NCI-H1436 (cell line): ENCODE data around the gene GJD3.
"Not testable (repeated sequence)": the region's sequence is repeated elsewhere in the genome, so short reads cannot be mapped to it uniquely, and the experiment has no call there.

ENCODE experiments used
- DNase-seq: peaks from one replicate; lab custom pipeline; 2025; lab: John Stamatoyannopoulos, UW

Gene GJD3, protein sequence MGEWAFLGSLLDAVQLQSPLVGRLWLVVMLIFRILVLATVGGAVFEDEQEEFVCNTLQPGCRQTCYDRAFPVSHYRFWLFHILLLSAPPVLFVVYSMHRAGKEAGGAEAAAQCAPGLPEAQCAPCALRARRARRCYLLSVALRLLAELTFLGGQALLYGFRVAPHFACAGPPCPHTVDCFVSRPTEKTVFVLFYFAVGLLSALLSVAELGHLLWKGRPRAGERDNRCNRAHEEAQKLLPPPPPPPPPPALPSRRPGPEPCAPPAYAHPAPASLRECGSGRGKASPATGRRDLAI

DNA sequence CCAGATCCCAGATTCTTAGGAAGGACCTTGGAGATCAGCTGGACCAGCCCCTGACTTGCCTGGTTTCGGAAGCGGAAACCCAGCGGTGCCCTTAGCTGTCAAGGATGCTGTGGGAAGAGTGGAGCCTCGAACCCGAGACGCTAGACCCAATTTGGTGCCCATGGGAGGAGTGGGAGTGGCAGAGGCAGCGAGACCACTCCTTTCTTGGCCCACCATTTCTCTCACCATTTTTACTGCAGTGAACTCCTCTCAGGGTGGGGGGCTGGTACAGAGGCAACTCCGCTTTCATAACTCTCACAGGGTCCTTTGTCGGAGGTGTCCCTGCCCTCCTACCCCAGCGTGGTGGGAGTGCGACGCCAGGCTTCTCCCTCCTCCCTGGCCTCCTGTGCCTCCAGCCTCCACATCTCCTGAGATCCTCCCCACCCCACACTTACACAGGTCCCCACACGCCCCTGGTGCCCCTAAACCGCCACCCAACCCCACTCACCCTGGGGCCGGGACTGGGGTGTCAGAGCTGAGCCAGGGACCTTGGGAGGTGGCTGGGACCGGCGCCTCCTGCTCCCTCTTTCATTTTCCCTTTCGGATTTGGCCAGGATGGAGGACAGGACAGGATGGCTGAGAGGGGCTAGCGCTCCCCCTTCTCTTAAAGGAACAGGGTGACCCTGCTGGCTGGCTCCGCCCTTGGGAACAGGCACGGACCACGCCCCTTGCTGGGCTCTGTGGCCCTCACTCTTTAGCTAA is at the start of gene GJD3:
TSS of gene GJD3 (minus strand) at position 617 of the 741 bp plus-strand sequence. CDS start 922 bp downstream, outside the sequence.
- DNase-seq, result no peak

DNA sequence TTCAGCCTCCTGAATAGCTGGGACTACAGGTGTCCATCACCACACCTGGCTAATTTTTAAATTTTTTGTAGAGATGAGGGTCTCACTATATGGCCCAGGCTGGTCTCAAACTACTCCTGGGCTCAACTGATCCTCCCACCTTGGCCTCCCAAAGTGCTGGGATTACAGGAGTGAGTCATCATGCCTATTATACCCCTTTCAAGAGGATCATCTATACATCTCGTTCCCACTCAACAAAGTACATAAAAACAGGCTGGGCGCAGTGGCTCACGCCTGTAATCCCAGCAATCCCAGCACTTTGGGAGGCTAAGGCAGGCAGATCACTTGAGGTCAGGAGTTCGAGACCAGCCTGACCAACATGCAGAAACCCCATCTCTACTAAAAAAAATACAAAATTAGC is 49.8 kb upstream of the GJD3 start:
- DNase-seq, result not testable (repeated sequence)

DNA sequence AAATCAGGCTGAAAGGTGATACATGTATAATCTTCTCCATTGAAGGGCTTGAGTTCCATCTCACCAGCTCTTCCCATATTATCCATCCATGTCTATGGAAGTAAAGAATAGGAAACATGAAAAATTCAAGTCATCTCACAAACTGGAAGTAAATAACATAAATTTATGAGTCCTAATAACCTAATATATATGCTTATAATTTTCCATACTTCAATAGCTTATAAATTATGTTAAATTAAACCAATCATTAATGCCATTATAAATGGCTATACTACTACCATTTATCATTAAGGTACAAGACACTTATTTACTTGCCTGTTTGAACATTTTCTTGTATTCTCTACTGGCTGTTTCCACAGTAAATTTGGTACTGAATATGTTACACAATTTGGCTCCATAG is 48.3 kb upstream of the GJD3 start:
- no peak for DNase-seq

DNA sequence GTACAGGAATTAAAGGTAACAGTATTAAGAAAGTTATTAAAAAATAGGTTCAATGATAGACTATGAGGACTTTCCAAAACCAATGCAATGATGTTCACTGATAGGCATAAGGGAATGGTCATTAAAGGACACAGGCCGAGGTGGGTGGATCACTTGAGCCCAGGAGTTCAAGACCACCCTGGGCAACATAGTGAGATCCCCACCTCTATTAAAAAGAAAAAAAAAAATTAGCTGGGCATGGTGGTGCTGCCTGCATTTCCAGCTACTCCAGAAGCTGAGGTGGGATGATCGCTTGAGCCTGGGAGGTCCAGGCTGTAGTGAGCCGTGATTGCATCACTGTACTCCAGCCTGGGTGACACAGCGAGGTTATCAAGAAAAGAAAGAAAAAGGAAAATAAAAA is 47.3 kb upstream of the GJD3 start:
- no peak for DNase-seq

DNA sequence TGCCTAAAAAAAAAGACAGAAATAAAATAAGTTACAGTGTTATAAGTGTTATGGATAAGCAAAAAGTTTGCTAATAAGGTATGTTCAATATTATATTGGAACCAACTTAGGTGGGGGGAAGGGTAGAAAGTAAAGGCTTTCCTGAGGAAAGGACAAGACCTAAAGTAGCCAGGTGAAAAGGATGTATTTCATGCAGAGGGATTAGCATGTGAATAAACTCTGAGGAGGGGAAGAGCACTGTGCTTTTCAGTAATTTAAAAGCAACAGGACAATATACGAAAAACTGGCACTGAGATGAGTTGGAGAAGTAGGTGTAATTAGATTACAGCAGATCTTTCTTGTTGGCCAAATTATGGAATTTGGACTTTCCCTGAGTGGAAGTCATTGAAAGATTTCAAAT is 45.5 kb upstream of the GJD3 start:
- no peak for DNase-seq

DNA sequence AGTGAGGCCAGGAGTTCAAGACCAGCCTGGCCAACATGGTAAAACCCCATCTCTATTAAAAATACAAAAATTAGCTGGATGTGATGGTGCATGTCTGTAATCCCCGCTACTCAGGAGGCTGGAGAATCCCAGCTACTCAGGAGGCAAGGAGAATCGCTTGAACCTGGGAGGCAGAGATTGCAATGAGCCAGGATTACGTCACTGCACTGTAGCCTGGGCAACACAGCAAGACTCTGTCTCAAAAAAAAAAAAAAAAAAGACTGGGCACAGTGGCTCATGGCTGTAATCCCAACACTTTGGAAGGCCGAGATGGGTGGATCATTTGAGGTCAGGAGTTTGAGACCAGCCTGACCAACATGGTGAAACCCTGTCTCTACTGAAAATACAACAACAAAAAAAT is 45.0 kb upstream of the GJD3 start:
- DNase-seq, result not testable (repeated sequence)

DNA sequence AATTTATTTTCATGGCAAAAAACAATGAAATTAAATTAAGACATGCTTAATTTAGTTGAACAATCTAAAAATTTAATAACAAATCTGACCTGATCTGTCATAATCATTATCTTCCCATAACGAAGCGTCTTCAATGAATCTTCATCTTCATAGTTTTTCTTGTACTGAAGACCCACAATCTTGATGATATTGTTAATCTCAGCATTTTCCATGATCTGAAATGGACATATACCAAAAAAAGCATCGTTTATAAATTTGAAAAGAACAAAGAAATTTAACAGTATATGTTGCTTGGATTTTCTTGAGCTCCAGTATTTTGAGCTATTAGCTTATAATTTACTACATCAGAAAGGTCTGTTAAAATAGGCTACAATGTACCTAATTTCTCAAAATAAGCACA is 42.9 kb upstream of the GJD3 start:
- DNase-seq, result no peak

DNA sequence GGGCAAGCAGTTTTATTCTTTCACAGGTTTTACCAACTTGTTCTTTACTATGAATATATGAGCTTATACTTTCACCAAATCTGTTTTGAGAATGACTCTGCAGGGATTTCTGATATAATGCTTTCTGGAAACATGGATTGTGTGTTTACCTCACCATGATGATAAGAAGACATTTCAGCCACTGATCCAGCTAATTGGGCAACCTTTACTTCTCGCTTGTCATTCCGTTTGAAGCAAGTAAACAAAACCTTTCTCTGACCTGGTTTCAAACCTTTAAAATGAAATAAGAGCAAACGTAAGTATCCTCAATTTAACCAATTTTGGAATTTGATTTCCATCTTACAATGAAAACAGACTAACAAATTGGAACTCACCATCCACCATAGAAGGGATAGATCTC is 39.5 kb upstream of the GJD3 start:
- DNase-seq, result no peak

DNA sequence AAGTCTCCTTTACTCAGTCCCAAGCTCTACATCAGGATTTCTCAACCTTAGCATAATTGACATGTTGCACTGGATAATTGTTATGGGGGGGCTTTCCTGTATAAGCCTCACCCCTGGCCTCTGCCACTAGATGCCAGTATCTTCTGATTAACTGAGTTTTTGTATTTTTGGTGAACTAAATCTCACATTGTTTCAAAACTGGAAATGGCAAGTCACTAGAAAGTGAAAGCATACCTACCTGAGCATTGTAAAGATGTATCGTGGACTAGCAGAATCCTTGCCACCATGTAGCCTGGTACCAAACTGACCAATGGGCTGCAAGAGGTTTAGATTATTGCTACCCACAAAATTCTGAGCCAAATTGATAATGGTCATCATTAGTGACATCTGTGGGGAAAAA is 38.1 kb upstream of the GJD3 start:
- no peak for DNase-seq

DNA sequence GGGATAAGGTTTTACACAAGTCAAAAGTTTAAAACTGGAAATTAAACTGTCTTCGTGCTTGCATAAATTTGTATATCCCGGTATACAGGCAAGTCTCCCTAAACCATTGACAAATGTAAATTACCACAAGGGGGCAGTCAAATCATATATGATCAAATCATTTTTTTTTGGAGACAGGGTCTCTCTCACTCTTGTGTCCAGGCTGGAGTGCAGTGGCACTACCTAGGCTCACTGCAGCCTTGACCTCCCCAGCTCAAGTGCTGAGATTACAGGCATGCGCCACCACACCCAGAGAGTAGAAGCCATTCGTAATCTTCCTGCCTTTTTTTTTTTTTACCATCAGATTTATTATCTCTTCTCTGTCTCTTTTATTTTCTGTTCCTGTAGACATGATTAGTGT is 34.6 kb upstream of the GJD3 start:
- DNase-seq, result peak; percentile 73

DNA sequence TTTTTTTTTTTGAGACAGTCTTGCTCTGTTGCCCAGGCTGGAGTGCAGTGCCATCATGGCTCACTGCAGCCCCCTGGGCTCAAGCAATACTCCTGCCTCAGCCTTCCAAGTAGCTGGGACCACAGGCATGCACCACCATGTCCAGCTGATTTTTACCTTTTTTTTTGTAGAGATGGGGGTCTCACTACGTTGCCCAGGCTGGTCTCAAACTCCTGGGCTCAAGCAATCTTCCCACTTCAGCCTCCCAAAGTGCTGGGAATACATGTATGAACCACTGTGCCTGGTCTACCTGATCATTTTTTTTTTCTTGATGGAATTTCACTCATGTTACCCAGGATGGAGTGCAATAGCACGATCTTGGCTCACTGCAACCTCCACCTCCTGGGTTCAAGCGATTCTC is 22.0 kb upstream of the GJD3 start:
- not testable (repeated sequence) for DNase-seq

DNA sequence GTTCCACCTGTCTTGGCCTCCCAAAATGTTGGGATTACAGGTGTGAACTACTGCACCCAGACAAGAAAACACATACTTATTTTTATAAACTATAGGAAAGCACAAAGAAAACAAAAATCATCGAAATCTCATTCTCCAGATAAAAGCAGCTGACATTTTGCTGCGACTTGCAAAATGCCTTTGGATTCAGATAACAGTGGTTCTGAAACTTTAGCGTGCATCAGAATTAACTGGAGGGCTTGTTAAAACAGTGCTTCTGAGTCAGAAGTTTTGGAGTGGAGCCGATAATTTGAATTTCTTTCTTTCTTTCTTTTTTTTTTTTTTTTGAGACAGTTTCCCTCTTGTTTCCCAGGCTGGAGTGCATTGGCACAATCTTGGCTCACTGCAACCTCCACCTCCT is 17.7 kb upstream of the GJD3 start:
- DNase-seq, result no peak

DNA sequence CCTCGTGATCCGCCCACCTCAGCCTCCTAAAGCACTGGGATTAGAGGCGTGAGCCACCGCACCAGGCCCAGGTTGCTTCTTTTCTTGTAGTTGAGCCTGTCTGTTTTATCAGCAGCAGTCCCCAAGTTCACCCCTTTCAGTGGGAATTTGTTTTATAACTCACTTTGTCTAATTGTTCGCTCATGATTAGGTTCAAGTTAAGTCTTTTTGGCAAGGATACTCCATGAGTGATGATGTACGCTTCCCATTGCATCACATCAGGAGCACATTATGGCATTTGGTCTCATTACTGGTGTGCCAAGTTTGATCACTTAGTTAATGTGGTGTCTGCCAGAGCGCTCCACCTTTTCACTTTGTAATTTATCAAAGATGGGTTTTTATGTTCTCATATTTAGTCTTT is 14.4 kb upstream of the GJD3 start:
- no peak for DNase-seq

DNA sequence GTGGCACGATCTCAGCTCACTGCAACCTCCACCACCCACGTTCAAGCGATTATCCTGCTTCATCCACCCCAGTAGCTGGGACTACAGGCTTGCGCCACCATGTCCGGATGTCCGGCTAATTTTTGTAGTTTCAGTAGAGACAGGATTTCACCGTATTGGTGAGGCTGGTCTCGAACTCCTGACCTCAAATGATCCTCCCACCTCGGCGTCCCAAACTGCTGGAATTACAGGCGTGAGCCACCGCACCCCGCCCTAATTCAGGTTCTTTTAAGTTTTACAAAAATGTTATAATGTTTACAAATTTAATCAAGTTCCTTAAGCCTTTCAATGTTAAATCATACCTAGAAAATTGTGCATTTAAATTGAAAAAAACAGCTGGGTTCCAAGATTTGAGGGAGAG is 13.3 kb upstream of the GJD3 start:
- no peak for DNase-seq

DNA sequence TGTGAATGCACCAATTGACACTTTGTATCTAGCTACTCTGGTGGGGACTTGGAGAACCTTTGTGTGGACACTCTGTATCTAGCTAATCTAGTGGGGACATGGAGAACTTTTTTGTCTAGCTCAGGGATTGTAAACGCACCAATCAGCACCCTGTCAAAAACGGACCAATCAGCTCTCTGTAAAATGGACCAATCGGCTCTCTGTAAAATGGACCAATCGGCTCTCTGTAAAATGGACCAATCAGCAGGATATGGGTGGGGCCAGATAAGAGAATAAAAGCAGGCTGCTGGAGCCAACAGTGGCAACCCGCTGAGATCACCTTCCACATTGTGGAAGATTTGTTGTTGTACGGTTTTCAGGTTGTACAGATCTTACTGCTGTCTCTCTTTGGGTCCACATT is 12.0 kb upstream of the GJD3 start:
- DNase-seq, result not testable (repeated sequence)

DNA sequence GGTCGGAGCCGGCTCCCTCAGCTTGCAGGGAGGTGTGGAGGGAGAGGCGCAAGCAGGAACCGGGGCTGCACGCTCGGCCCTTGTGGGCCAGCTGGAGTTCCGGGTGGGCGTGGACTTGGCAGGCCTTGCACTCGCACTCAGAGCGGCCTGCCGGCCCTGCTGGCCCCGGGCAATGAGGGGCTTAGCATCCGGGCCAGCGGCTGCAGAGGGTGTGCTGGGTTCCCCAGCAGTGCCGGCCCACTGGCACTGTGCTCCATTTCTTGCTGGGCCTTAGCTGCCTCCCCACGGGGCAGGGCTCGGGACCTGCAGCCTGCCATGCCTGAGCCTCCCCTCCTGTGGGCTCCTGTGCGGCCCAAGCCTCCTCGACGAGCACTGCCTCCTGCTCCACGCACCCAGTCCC is 11.2 kb upstream of the GJD3 start:
- DNase-seq, result not testable (repeated sequence)

DNA sequence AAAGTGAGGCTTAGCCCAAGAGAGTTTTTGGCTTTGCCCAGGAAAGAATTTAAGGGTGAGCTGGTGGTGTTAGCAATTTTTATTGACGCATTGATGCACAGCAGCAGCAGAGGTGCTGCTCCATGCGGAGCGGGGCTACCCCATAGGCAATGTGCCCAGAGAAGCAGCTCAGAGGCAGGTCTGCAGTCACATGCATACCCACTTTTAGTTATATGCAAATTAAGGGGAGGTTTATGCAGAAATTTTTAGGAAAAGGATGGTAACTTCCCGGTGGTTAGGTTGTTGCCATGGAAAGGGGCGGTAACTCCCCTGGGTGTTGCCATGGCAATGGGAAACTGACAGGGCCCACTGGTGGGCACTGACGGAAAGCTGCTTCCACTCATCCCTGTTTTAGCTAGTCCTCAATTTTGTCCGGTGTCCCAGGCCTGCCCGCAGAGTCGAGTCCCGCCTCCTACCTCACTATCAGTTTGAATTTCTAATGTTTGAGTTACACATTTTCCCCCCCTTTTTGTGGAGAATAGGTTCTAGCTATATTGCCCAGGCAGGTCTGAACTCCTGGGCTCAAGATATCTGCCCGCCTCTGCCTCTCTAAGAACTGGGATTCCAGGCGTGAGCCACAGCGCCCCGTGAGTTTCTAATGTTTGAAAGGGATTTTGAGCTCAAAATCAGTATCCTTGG is 10.4 kb upstream of the GJD3 start:
- DNase-seq, result no peak

DNA sequence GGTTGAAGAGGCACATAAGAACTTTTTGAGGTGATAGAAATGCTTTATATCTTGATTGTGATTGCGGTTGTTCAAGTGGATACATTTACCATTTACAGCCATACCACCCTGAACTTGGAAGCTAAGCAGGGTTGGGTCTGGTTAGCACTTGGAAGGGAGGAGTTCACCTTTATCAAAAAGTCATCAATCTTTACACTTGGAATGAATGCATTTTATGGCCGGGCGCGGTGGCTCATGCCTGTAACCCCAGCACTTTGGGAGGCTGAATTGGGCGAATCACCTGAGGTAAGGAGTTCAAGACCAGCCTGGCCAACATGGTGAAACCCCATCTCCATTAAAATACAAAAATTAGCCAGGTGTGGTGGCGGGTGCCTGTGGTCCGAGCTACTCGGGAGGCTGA is 9.5 kb upstream of the GJD3 start:
- no peak for DNase-seq

DNA sequence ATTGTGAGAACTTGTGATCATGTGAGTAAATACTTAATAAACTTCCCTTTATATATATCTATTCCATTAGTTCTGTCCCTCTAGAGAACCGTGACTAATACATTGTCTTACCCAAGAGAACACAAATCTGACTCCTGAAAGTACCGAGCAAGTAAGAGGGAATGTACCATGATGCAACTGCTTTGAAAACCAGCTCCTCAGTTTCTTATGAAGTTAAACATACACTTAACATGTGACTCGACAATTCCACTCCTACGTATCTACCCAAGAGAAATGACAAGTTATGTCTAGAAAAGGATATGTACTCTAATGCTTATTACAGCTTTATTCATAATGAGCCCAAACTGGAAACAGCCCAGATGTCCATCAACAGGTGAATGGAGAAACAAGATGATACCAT is 8.8 kb upstream of the GJD3 start:
- DNase-seq, result no peak

DNA sequence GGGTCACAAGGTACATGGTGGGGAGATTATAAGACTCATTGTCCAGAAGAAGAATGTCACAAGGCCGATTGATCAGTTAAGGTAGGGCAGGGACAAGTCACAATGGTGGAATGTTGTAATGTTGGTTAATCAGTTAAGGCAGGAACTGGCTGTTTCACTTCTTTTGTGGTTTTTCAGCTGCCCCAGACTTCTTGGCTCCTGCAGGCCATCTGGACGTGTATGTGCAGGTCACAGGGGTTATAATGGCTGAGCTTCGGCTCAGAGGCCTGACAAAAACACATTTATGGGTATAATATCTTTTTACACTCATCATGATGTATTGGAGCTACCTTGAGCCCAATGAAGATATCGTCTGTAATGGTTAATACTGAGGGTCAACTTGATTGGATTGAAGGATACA is 8.1 kb upstream of the GJD3 start:
- not testable (repeated sequence) for DNase-seq

DNA sequence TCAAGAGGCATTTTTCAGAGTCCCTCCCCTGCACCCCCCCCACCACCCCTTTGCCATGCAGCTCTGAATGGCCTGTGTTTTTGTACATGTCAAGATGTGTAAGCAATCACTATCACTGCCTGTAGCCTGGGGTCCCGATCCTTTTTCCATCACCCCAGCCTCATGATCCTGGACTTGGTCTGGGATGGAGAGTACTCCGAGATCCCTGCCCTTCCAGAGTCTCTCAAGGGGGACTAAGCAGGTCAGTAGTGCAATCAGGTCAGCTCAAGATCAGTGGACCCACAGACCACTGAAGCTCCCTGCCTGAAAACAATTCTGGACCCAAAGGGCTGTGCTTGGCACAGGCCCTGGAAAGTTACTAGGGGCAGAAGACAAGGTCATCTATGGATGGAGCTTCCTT is 7.5 kb upstream of the GJD3 start:
- DNase-seq, result no peak

DNA sequence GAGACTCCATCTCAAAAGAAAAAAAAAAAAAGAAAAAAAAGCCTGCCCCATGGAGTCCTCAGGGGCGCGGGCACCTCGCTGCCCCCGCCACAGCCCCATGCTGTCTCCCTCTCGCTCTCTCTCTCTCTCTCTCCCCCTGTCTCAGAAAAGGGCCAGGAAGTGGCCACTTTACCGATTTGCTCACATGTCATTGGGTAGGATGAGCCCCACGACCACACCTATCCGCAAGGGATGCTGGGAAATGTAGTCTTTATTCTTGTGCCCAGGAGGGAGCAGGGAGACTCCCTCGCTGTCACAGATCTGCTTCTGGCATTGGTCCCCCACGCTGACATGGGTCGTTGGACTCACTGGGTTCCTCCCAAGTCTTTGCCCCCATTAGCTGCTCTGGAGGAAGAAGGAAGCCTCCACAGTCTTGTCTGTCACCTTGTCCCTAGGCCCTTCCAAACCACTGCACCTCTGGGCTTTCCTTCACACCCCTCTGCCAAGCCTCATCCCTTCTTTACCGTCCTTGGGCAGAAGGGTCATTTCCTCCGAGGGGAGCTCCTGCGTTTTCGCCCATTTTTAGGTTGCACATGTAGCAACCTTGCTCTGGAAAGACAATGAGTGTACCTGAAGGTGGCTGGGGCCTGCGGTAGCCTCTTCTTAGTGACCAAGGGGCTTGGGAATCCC is 6.9 kb upstream of the GJD3 start:
- peak; percentile 9 for DNase-seq

DNA sequence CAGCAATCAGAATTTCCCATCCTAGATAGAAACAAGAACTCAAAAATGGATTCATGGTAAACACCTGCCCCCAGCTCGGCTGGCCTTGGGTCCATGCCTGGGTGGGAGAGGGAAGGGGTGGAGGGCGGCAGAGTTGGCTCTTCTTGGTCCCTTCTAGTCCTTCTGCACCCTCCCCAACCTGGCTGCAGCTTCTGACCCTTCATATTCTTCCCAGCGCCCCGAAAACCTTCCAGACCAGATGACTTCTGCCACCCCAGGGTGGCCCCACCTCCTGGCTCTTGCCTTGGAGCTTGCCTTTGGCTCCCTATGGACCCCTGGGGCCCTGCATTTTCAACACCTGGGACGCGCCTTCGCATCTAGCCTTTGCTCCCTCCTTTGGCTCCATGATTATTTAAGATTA is 5.4 kb upstream of the GJD3 start:
- no peak for DNase-seq
